KMS-11 (cell line): ENCODE data around the gene TAP1.
"Not testable (repeated sequence)": the region's sequence is repeated elsewhere in the genome, so short reads cannot be mapped to it uniquely, and the experiment has no call there.

Experiments used
- H2AFZ ChIP-seq: fragments of 200-600 bp; sonication (generic); 2 replicates; pipeline ENCODE4 v1.6.1; 2016; ENCODE audit warnings: antibody characterized with exemption, mixed run types, low read depth
- H3K27ac ChIP-seq: fragments of 200-600 bp; sonication (generic); 2 replicates; pipeline ENCODE4 v1.6.1; 2016; ENCODE audit warnings: mild to moderate bottlenecking, mixed run types
- H3K27me3 ChIP-seq: fragments of 200-600 bp; sonication (generic); 2 replicates; pipeline ENCODE4 v1.6.1; 2017; ENCODE audit warnings: mild to moderate bottlenecking, low read depth, mixed run types, moderate library complexity; ENCODE audit not compliant: insufficient read depth
- H3K36me3 ChIP-seq: fragments of 200-600 bp; sonication (generic); 2 replicates; pipeline ENCODE4 v1.6.1; 2017; ENCODE audit warnings: mild to moderate bottlenecking, mixed run types; ENCODE audit not compliant: insufficient read depth
- H3K4me1 ChIP-seq: fragments of 200-600 bp; sonication (generic); 2 replicates; pipeline ENCODE4 v1.6.1; 2016; ENCODE audit warnings: mild to moderate bottlenecking, low read depth, mixed run types; ENCODE audit not compliant: poor library complexity, severe bottlenecking
- H3K4me2 ChIP-seq: fragments of 200-600 bp; sonication (generic); 2 replicates; pipeline ENCODE4 v1.7.0; 2016; ENCODE audit warnings: mild to moderate bottlenecking, mixed run types
- H3K4me3 ChIP-seq: fragments of 200-600 bp; sonication (generic); IDR thresholded peaks from 2 replicates; pipeline ENCODE4 v1.6.1; 2017; ENCODE audit warnings: low read depth, low read length, mixed read lengths; ENCODE audit not compliant: insufficient read depth
- H3K79me2 ChIP-seq: fragments of 200-600 bp; sonication (generic); 2 replicates; pipeline ENCODE4 v1.6.1; 2016; ENCODE audit warnings: low read depth, mixed run types; ENCODE audit not compliant: insufficient read depth
- H3K9ac ChIP-seq: fragments of 200-600 bp; sonication (generic); 2 replicates; pipeline ENCODE4 v1.6.1; 2016; ENCODE audit warnings: mild to moderate bottlenecking, mixed run types
- H4K20me1 ChIP-seq: fragments of 200-600 bp; sonication (generic); 2 replicates; pipeline ENCODE4 v1.6.1; 2016; ENCODE audit warnings: mild to moderate bottlenecking, mixed run types; ENCODE audit not compliant: insufficient read depth
- CTCF ChIP-seq: fragments of 200-600 bp; sonication (generic); conservative IDR thresholded peaks from 2 replicates; pipeline ENCODE4 v1.6.1; 2017; ENCODE audit warnings: low read depth, mild to moderate bottlenecking, antibody characterized with exemption, low read length, moderate library complexity, mixed read lengths

Gene TAP1

DNA sequence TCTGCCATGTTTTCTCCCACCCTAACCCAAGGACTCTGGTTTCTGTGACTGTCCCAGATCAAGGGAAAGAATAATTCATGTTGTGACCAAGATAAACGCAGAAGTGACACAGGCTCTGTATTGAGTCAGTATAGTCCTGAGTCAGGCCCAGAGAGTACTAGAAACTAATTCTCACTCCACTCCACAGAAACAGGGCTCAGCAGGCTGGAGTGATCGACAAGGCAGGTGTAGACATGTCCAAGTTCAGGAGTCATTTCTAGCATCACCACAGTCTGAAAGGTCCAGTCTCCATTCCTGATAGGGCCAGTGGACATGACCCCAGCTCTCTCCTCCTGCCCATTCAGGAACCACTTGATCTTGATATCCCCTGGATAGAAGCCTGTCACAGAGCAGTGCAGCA is 39.4 kb downstream of the TAP1 start:
- H3K4me2 ChIP-seq: no peak overlapping the region
- no peak overlapping the region for H2AFZ ChIP-seq
- H3K27ac ChIP-seq: no peak overlapping the region
- no peaks in the 10 kb centered on the region for H3K4me1 ChIP-seq
- no peak overlapping the region for H3K9ac ChIP-seq
- no peaks in the 10 kb centered on the region for H4K20me1 ChIP-seq
- TF ChIP-seq CTCF: no peak
- H3K79me2 ChIP-seq: no peaks in the 10 kb centered on the region
- H3K36me3 ChIP-seq: no peaks in the 10 kb centered on the region
- H3K4me3 ChIP-seq: no peak overlapping the region
- H3K27me3 ChIP-seq: no peaks in the 10 kb centered on the region

DNA sequence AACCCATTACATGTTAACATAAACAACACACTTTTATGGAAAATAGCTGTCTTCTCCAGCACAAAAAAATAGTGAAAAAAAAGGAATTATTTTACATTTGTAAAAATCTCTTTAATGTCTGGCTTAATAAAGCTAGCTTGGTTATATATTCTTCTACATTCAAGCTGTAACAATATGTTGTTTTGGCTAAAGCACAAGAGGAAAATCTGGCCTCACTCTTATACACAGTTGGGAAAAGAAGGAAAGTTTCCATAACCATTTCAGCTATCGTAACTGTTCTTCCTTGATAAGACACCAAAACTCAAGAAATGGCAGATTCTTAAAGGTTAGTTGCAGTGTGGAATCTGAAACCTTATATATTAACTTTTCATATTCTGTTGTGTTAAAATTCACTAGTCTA is 44.3 kb downstream of the TAP1 start:
- no peaks in the 10 kb centered on the region for H4K20me1 ChIP-seq
- TF ChIP-seq CTCF: no peak
- H3K27ac ChIP-seq: no peak overlapping the region

GRCh38 chr6:32807020-32807580 is 46.4 kb downstream of the TAP1 start:
- Histone ChIP-seq H3K27ac (no peak overlapping the region), H3K4me1 (no peaks in the 10 kb centered on the region), H3K9ac (no peak overlapping the region), H3K36me3 (no peaks in the 10 kb centered on the region), H3K4me3 (no peak overlapping the region), H2AFZ (no peak overlapping the region), H3K4me2 (no peak overlapping the region), H3K27me3 (no peaks in the 10 kb centered on the region), H4K20me1 (no peaks in the 10 kb centered on the region), H3K79me2 (no peaks in the 10 kb centered on the region)
- TF ChIP-seq CTCF: no peak

More for the DNA sequence above, 44.3 kb downstream of the TAP1 start:
- Histone ChIP-seq H3K4me3 (no peak overlapping the region), H3K36me3 (no peaks in the 10 kb centered on the region), H3K27me3 (no peaks in the 10 kb centered on the region), H3K79me2 (no peaks in the 10 kb centered on the region), H3K4me2 (no peak overlapping the region), H2AFZ (no peak overlapping the region), H3K4me1 (no peaks in the 10 kb centered on the region), H3K9ac (no peak overlapping the region)

DNA sequence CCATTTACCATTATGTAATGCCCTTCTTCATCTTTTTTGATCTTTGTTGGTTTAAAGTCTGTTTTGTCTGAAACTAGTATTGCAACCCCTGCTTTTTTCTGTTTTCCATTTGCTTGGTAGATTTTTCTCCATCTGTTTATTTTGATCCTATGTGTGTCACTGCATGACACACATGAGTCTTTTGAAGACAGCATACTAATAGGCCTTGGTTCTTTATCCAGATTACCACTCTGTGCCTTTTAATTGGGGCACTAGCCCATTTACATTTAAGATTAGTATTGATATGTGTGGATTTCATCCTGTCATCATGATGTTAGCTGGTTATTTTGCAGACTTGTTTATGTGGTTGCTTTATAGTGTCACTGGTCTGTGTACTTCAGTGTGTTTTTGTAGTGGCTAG is 48.1 kb downstream of the TAP1 start:
- not testable (repeated sequence) for H3K4me2 ChIP-seq, H3K27ac ChIP-seq, H3K36me3 ChIP-seq, H2AFZ ChIP-seq, H3K4me1 ChIP-seq, H3K4me3 ChIP-seq, H3K79me2 ChIP-seq, H4K20me1 ChIP-seq, H3K27me3 ChIP-seq, H3K9ac ChIP-seq

GRCh38 chr6:32803416-32803815 is 50.1 kb downstream of the TAP1 start:
- H4K20me1 ChIP-seq: no peaks in the 10 kb centered on the region

More at GRCh38 chr6:32803416-32803815, 50.1 kb downstream of the TAP1 start:
- TF ChIP-seq CTCF: no peak
- Histone ChIP-seq H3K79me2 (no peaks in the 10 kb centered on the region), H3K9ac (no peak overlapping the region), H3K4me2 (no peak overlapping the region), H3K36me3 (no peaks in the 10 kb centered on the region), H3K27me3 (no peaks in the 10 kb centered on the region), H2AFZ (no peak overlapping the region), H3K4me3 (no peak overlapping the region), H3K4me1 (no peaks in the 10 kb centered on the region), H3K27ac (no peak overlapping the region)
